Measurements from ENCODE around the gene COL8A2.

GRCh38 chr1:36157973-36158826 lies 33.2 kb upstream of the COL8A2 start:
- no peak for TF ChIP-seq CTCF (IDR thresholded peaks at IDR 0.05; ENCODE audit: insufficient read depth, low read length, poor library complexity, severe bottlenecking)
- TF ChIP-seq EZH2phosphoT487 (conservative IDR thresholded peaks at IDR 0.05; ENCODE audit: low read length) = no peak
